Lower leg skin (tissue), 4 donors: Measurements from ENCODE around the gene OSM. TPM values are rescaled to one million over a fixed set of nuclear protein-coding genes. Genes with fewer than 3 reads are reported as not detected.

Source experiments
- DNase-seq, 2 donors: peaks; one replicate each; pipeline ENCODE4 v3.0.0-alpha.2; 2019; ENCODE audit warnings: low spot score in 2 of 2
- H3K4me3 ChIP-seq: fragments of 200-600 bp; sonication (generic); 2 replicates; pipeline ENCODE4 v1.5.1; 2017; ENCODE audit warnings: mild to moderate bottlenecking, low read depth; ENCODE audit not compliant: poor library complexity, severe bottlenecking
- POLR2A ChIP-seq, 2 donors: fragments of 450-650 bp; IDR thresholded peaks; one replicate each; pipeline ENCODE4 v1.6.1; 2016 to 2017; ENCODE audit warnings: antibody characterized with exemption in 2 of 2, mild to moderate bottlenecking in 1 of 2, moderate library complexity in 1 of 2
- WGBS, 2 donors: methylation state at CpG; one replicate each; pipeline ENCODE4 v1.1.5; 2018; 5-methylcytosine and 5-hydroxymethylcytosine counted together
- intact Hi-C: fragments of 100-400 bp; cut with DNase I; formaldehyde crosslinking; loops from one replicate; pipeline ENCODE4 v1.15.0; 2023; ENCODE audit warnings: low total_unique reads
- total RNA-seq, 4 donors: library from RNA; depleted of rRNA; stranded (reverse); fragments of >200 nt; gene quantifications; one replicate each; pipeline ENCODE4 v1.1.0, GENCODE V29; 2016
- TF ChIP-seq, protein P1 (sequence below), 3 donors: fragments of 450-650 bp; IDR thresholded peaks; one replicate each; pipeline ENCODE4 v1.5.1; 2016; ENCODE audit warnings: antibody characterized with exemption in 3 of 3, mild to moderate bottlenecking in 3 of 3, moderate library complexity in 2 of 3

OSM gene
- total RNA-seq, 4 donors from 2014 or later: 0.27 to 0.34 (median 0.29) TPM; not detected in 1

DNA sequence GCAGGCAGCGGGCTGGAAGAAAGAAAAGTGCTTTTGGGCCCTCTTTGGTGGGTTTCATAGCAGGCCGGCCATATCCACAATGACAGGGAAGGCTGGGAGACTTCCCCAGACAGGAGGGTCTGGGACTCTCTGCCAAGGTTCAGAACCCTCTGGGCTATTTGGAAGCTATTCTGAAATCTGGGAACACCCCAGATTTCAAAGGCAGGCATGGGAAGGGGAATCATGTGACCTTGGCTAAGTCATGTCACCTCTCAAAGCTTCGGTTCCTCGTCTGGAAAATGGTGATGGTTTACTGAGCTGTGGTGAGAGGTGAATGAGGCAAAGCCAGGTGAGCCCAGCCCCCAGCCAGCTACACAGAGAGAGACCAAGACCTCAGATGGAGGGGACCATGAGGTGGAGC lies 18.0 kb upstream of the OSM start:
- no peak for DNase-seq
- intact Hi-C loops: no loop called here
- WGBS, 2 donors: 70 to 72% methylated on average over 4 of the region's 4 CpGs
- no peak overlapping the region for H3K4me3 ChIP-seq
- TF ChIP-seq POLR2A (IDR thresholded peaks at IDR 0.05): no peak
- TF ChIP-seq, protein P1, sequence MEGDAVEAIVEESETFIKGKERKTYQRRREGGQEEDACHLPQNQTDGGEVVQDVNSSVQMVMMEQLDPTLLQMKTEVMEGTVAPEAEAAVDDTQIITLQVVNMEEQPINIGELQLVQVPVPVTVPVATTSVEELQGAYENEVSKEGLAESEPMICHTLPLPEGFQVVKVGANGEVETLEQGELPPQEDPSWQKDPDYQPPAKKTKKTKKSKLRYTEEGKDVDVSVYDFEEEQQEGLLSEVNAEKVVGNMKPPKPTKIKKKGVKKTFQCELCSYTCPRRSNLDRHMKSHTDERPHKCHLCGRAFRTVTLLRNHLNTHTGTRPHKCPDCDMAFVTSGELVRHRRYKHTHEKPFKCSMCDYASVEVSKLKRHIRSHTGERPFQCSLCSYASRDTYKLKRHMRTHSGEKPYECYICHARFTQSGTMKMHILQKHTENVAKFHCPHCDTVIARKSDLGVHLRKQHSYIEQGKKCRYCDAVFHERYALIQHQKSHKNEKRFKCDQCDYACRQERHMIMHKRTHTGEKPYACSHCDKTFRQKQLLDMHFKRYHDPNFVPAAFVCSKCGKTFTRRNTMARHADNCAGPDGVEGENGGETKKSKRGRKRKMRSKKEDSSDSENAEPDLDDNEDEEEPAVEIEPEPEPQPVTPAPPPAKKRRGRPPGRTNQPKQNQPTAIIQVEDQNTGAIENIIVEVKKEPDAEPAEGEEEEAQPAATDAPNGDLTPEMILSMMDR (IDR thresholded peaks at IDR 0.05): no peak

DNA sequence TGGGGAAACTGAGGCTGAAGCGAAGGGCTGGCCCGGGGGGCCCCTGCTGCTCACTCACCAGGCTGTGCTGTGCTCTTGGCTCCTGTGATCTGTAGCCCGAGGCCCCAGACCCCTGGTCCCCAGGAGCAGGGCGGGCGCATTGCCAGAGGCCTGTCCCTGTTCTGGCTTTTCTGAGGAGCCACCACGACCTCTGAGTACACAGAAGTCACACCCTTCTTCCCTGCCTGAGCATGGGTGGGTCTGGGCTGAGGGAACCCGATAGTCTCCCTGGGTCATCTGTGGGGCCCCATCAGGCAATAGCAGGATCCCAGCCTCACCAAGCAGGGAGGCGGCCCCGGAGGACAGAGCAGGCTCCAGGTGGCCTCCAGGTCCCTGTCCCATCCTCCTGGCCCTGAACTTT lies 17.5 kb upstream of the OSM start:
- DNase-seq: no peak
- no peak overlapping the region for H3K4me3 ChIP-seq
- intact Hi-C loops: no loop called here
- 83 to 85% methylated on average over 7 to 9 of the region's 9 CpGs for WGBS, 2 donors
- TF ChIP-seq, protein P1 (IDR thresholded peaks at IDR 0.05): no peak
- TF ChIP-seq POLR2A (IDR thresholded peaks at IDR 0.05): no peak

DNA sequence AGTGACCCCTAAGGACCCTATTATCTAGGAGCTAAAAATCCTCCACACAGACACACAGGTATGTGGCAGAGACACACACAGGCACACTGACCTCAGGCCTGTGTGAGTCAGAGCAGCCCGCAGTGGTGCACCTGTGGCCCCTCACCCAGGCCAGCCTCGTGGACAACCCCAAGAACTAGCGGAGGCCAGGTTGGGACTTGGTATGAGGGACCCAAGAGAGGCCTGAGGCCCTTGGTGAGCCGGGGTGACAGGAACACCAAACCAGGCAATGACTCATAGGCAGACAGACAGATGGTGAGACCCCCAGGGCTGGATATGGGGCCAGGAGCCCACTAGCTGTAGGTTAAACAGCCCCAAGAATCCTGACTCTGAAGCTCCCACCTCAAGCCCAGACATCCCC lies 16.7 kb upstream of the OSM start:
- no peak for TF ChIP-seq POLR2A (IDR thresholded peaks at IDR 0.05)
- intact Hi-C loops: no loop called here
- 77 to 85% methylated on average over 4 of the region's 4 CpGs for WGBS, 2 donors
- H3K4me3 ChIP-seq: no peak overlapping the region
- no peak for DNase-seq

DNA sequence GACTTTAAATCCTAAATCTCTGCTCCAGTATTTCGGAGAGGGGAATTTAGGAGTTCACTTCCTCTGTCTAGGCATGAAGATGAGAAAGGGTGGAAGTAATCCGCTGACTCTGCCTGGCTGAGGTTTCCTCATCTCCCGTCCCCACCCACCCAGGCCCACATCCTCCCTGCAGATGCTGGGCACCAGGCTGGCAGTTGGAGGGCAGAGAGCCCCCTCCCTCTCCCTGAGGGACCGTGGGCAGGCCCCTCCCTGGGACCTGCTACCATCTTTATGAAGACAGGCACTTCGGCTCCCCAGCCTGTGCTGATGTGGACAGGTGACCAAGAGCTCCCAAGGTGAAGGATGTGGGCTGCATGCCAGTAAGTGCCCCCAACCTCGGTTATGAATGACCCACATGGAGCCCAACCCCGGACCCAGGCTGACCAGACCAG lies 16.0 kb upstream of the OSM start:
- intact Hi-C loops: no loop called here
- DNase-seq: no peak
- no peak overlapping the region for H3K4me3 ChIP-seq
- TF ChIP-seq POLR2A (IDR thresholded peaks at IDR 0.05): no peak
- TF ChIP-seq, protein P1 (IDR thresholded peaks at IDR 0.05): no peak
- 70 to 74% methylated on average over 7 of the region's 7 CpGs for WGBS, 2 donors

DNA sequence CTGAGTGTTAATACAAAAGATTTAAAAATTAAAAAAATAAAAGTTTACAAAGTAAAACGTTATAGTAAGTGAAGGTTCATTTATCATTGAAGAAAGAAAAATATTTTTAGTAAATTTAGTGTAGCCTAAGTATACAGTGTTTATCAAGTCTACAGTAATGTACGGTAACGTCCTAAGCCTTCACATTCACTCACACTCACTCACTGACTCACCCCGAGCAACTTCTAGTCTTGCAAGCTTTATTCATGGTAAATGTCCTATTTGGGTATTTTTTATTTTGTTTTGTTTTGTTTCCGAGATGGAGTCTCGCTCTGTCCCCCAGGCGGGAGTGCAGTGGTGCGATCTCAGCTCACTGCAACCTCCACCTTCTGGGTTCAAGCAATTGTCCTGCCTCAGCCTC lies 13.9 kb upstream of the OSM start:
- WGBS, 2 donors: 83 to 85% methylated on average over 8 of the region's 8 CpGs

DNA sequence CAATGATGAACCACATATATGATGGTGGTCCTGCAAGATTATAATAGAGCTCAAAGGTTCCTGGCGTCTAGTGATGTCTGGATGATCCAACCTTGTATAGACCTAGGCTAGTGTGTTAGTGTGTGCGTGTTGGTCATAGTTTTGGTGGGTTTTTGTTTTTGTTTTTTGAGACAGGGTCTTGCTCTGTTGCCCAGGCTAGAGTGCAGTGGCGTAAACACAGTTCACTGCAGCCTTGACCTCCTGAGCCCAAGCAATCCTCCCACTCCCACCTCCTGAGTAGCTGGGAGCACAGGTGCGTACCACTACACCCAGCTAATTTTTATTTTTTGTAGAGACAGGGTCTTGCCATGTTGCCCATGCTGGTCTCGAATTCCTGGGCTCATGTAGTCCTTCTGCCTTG lies 13.3 kb upstream of the OSM start:
- H3K4me3 ChIP-seq: no peak overlapping the region
- TF ChIP-seq, protein P1 (IDR thresholded peaks at IDR 0.05): no peak
- no peak for TF ChIP-seq POLR2A (IDR thresholded peaks at IDR 0.05)
- 91% methylated on average over 5 of the region's 5 CpGs for WGBS, 2 donors
- no peak for DNase-seq
- intact Hi-C loops: no loop called here

More for the DNA sequence above, 13.9 kb upstream of the OSM start:
- no peak for TF ChIP-seq POLR2A (IDR thresholded peaks at IDR 0.05)
- TF ChIP-seq, protein P1 (IDR thresholded peaks at IDR 0.05): no peak
- DNase-seq: no peak
- intact Hi-C loops: no loop called here
- no peak overlapping the region for H3K4me3 ChIP-seq
